Fibroblast of lung (primary cell): ENCODE measurements around the gene ALG13.
"Not testable (repeated sequence)": the region's sequence is repeated elsewhere in the genome, so short reads cannot be mapped to it uniquely, and the experiment has no call there.

Experiments
- CTCF ChIP-seq, 2 donors: IDR thresholded peaks in 1 of 2; conservative IDR thresholded peaks in 1 of 2; 1 replicate in 1 of 2; 2 replicates in 1 of 2; pipeline ENCODE4 v1.5.1; 2011 to 2012; ENCODE audit warnings: low read length in 2 of 2, control low read depth in 1 of 2, inconsistent platforms in 1 of 2, low read depth in 1 of 2, mild to moderate bottlenecking in 1 of 2
- EZH2 ChIP-seq: IDR thresholded peaks from 2 replicates; pipeline ENCODE4 v1.5.1; 2012; ENCODE audit warnings: low read length, control low read depth, mild to moderate bottlenecking; ENCODE audit errors: missing control alignments

DNA sequence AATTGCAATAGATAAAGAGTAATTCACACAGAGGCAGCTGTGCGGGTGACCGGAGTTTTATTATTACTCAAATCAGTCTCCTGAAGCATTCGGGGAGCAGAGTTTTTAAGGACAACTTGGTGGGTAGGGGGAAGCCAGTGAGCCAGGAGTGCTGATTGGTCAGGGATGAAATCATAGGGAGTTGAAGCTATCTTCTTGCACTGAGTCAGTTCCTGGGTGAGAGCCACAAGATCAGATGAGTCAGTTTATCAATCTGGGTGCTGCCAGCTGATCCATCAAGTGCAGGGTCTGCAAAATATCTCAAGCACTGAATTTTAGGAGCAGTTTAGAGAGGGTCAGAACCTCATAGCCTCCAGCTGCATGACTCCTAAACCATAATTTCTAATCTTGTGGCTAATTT, 35.8 kb upstream of the ALG13 start:
- not testable (repeated sequence) for TF ChIP-seq CTCF (conservative IDR thresholded peaks at IDR 0.05 in 1 of 2, IDR thresholded peaks at IDR 0.05 in 1 of 2; ENCODE audit: low read depth in 1 of 2, low read length in 2 of 2); EZH2
